H1 (cell line): ENCODE data around the gene SLC26A8. TPM values are rescaled to one million over a fixed set of nuclear protein-coding genes. Genes with fewer than 3 reads are reported as not detected.

Experiments used
- CTCF ChIA-PET: fragments of 300-600 bp; sonication (Branson Sonifier 250); formaldehyde crosslinking; loops from one replicate; lab custom pipeline; 2021; ENCODE audit not compliant: partially characterized antibody; lab: Charles Lee
- POLR2A ChIA-PET: fragments of 300-600 bp; sonication (Branson Sonifier 250); formaldehyde crosslinking; loops from one replicate; lab custom pipeline; 2021; ENCODE audit warnings: inconsistent platforms; ENCODE audit not compliant: partially characterized antibody; lab: Charles Lee
- DNase-seq, 2 experiments: peaks; one replicate each; pipeline versions ENCODE4 v3.0.0 to v3.0.0-alpha.2; 2010 to 2022; ENCODE audit warnings: low spot score in 2 of 2, low read depth in 1 of 2, mixed read lengths in 1 of 2
- FAIRE-seq: peaks from 2 replicates; lab custom pipeline; 2011; peaks lifted over from hg19 to GRCh38; lab: Jason Lieb, UNC
- H2AFZ ChIP-seq: 2 replicates; pipeline ENCODE4 v1.8.1; 2012; ENCODE audit warnings: low read length, inconsistent platforms
- H2AK5ac ChIP-seq: 2 replicates; pipeline ENCODE4 v1.6.1; 2013; ENCODE audit warnings: low read depth, low read length
- H2BK120ac ChIP-seq: replicated peaks from 2 replicates; pipeline ENCODE3; 2013; ENCODE audit warnings: low read depth, low read length, inconsistent platforms
- H2BK12ac ChIP-seq: 2 replicates; pipeline ENCODE4 v1.6.1; 2013; ENCODE audit warnings: low read depth, low read length
- H2BK15ac ChIP-seq: 2 replicates; pipeline ENCODE4 v1.6.1; 2013; ENCODE audit warnings: low read length
- H2BK20ac ChIP-seq: 2 replicates; pipeline ENCODE4 v1.6.1; 2013; ENCODE audit warnings: low read length
- H2BK5ac ChIP-seq: 2 replicates; pipeline ENCODE4 v1.6.1; 2013; ENCODE audit warnings: low read depth, low read length
- H3K14ac ChIP-seq: 2 replicates; pipeline ENCODE4 v1.6.1; 2013; ENCODE audit warnings: inconsistent platforms; ENCODE audit not compliant: insufficient read length
- H3K18ac ChIP-seq: 2 replicates; pipeline ENCODE4 v1.6.1; 2013; ENCODE audit warnings: low read length; ENCODE audit errors: extremely low read depth
- H3K23ac ChIP-seq: 2 replicates; pipeline ENCODE4 v1.6.1; 2013; ENCODE audit warnings: inconsistent platforms; ENCODE audit not compliant: insufficient read length
- H3K23me2 ChIP-seq: 2 replicates; pipeline ENCODE4 v1.6.1; 2013; ENCODE audit warnings: low read depth, low read length
- H3K27ac ChIP-seq: 2 replicates; pipeline ENCODE4 v1.6.1; 2011; ENCODE audit warnings: low read depth, low read length, inconsistent platforms
- H3K27me3 ChIP-seq, 4 experiments: replicated peaks in 1 of 4; 1 replicate in 1 of 4; 2 replicates in 3 of 4; pipeline versions ENCODE4 v1.6.1 to v1.8.1; 2011 to 2013; ENCODE audit warnings: low read length in 3 of 4, mild to moderate bottlenecking in 3 of 4, inconsistent platforms in 2 of 4, mixed read lengths in 2 of 4, moderate library complexity in 1 of 4; ENCODE audit not compliant: control insufficient read depth in 3 of 4, insufficient read depth in 3 of 4; ENCODE audit errors: extremely low read depth in 1 of 4
- H3K36me3 ChIP-seq, 4 experiments: 2 replicates each; pipeline versions ENCODE4 v1.6.1 to v1.8.1; 2011 to 2013; ENCODE audit warnings: mild to moderate bottlenecking in 4 of 4, low read length in 3 of 4, moderate library complexity in 2 of 4, control low read depth in 1 of 4, inconsistent platforms in 1 of 4; ENCODE audit not compliant: insufficient read depth in 4 of 4, control insufficient read depth in 2 of 4
- H3K4ac ChIP-seq: replicated peaks from 2 replicates; pipeline ENCODE3; 2013; ENCODE audit warnings: low read length, low read depth, mixed read lengths, inconsistent platforms; ENCODE audit not compliant: insufficient read length
- H3K4me1 ChIP-seq, 4 experiments: replicated peaks in 1 of 4; 1 replicate in 1 of 4; 2 replicates in 3 of 4; pipeline versions ENCODE4 v1.6.1 to v1.8.1; 2011 to 2013; ENCODE audit warnings: low read length in 3 of 4, inconsistent platforms in 2 of 4, mixed read lengths in 1 of 4; ENCODE audit not compliant: insufficient read depth in 4 of 4, control insufficient read depth in 3 of 4
- H3K4me2 ChIP-seq, 2 experiments: 2 replicates each; pipeline versions ENCODE4 v1.6.1 to v1.8.1; 2011 to 2013; ENCODE audit warnings: low read depth in 2 of 2, low read length in 2 of 2, control low read depth in 1 of 2, inconsistent platforms in 1 of 2, mild to moderate bottlenecking in 1 of 2; ENCODE audit not compliant: insufficient read depth in 1 of 2
- H3K4me3 ChIP-seq, 4 experiments: fragments of 200-600, 300-600 bp in 1 of 4; sonication (generic), shearing (Covaris generic), sonication (Bioruptor Twin) in 1 of 4; 2 replicates each; pipeline versions ENCODE4 v1.5.1 to v1.8.1; 2011 to 2016; ENCODE audit warnings: low read length in 4 of 4, low read depth in 3 of 4, control low read depth in 2 of 4, inconsistent platforms in 2 of 4, mild to moderate bottlenecking in 2 of 4, mixed read lengths in 1 of 4, moderate library complexity in 1 of 4; ENCODE audit not compliant: insufficient read depth in 2 of 4; ENCODE audit errors: extremely low read depth in 1 of 4
- H3K56ac ChIP-seq: replicated peaks from 2 replicates; pipeline ENCODE3; 2013; ENCODE audit warnings: low read depth, mild to moderate bottlenecking, mixed read lengths, low read length, inconsistent platforms; ENCODE audit not compliant: insufficient read length
- H3K79me1 ChIP-seq: 2 replicates; pipeline ENCODE4 v1.6.1; 2013; ENCODE audit warnings: low read depth, low read length, control low read depth
- H3K79me2 ChIP-seq, 2 experiments: 2 replicates each; pipeline versions ENCODE4 v1.6.1 to v1.8.1; 2012 to 2013; ENCODE audit warnings: low read length in 2 of 2, mild to moderate bottlenecking in 2 of 2, inconsistent platforms in 1 of 2; ENCODE audit not compliant: insufficient read depth in 2 of 2, control insufficient read depth in 1 of 2
- H3K9ac ChIP-seq, 4 experiments: replicated peaks in 1 of 4; 1 replicate in 1 of 4; 2 replicates in 3 of 4; pipeline versions ENCODE4 v1.6.1 to v1.8.1; 2011 to 2013; ENCODE audit warnings: low read depth in 3 of 4, low read length in 3 of 4, control low read depth in 2 of 4, mild to moderate bottlenecking in 2 of 4, moderate library complexity in 2 of 4, inconsistent platforms in 1 of 4; ENCODE audit errors: extremely low read depth in 1 of 4
- H3K9me3 ChIP-seq, 2 experiments: 2 replicates each; pipeline versions ENCODE4 v1.6.1 to v1.8.1; 2012 to 2013; ENCODE audit warnings: mild to moderate bottlenecking in 2 of 2, moderate library complexity in 2 of 2, control low read depth in 1 of 2, inconsistent platforms in 1 of 2, low read depth in 1 of 2, low read length in 1 of 2, mixed read lengths in 1 of 2; ENCODE audit not compliant: insufficient read depth in 2 of 2
- H4K20me1 ChIP-seq, 2 experiments: replicated peaks in 1 of 2; 2 replicates each; pipeline versions ENCODE3 to v1.8.1; 2011 to 2013; ENCODE audit warnings: inconsistent platforms in 2 of 2, low read length in 2 of 2, mild to moderate bottlenecking in 1 of 2; ENCODE audit not compliant: insufficient read depth in 2 of 2, control insufficient read depth in 1 of 2
- H4K5ac ChIP-seq: 2 replicates; pipeline ENCODE4 v1.6.1; 2013; ENCODE audit warnings: low read length, low read depth, mixed read lengths, inconsistent platforms; ENCODE audit not compliant: insufficient read length
- H4K8ac ChIP-seq: 2 replicates; pipeline ENCODE4 v1.8.0; 2013; ENCODE audit warnings: mild to moderate bottlenecking, moderate library complexity, low read length, inconsistent platforms; ENCODE audit not compliant: insufficient read depth; ENCODE audit errors: extremely low read depth
- H4K91ac ChIP-seq: replicated peaks from 2 replicates; pipeline ENCODE3; 2013; ENCODE audit warnings: low read length, mixed read lengths, inconsistent platforms; ENCODE audit not compliant: insufficient read length
- BRCA1 ChIP-seq: IDR thresholded peaks from 2 replicates; pipeline ENCODE4 v1.6.1; 2012; ENCODE audit warnings: low read depth, low read length, improper control_type of control experiment
- EZH2 ChIP-seq: fragments of 200-600 bp; sonication (generic); IDR thresholded peaks from 2 replicates; pipeline ENCODE4 v1.7.1; 2012; ENCODE audit warnings: low read depth, mild to moderate bottlenecking, moderate library complexity, low read length, inconsistent platforms; ENCODE audit not compliant: severe bottlenecking
- HDAC2 ChIP-seq, 2 experiments: fragments of 300-600 bp in 1 of 2; sonication (generic) in 1 of 2; IDR thresholded peaks; 2 replicates each; pipeline ENCODE4 v1.6.1; 2011 to 2012; ENCODE audit warnings: low read depth in 2 of 2, low read length in 2 of 2, mild to moderate bottlenecking in 2 of 2, moderate library complexity in 2 of 2, borderline replicate concordance in 1 of 2, inconsistent platforms in 1 of 2
- JUN ChIP-seq: IDR thresholded peaks from 2 replicates; pipeline ENCODE4 v1.6.1; 2011; ENCODE audit warnings: low read depth, mild to moderate bottlenecking, improper control_type of control experiment, low read length
- JUND ChIP-seq: IDR thresholded peaks from 2 replicates; pipeline ENCODE4 v1.6.1; 2011; ENCODE audit warnings: mild to moderate bottlenecking, improper control_type of control experiment, low read length
- KDM5A ChIP-seq: fragments of 200-600 bp; IDR thresholded peaks from 2 replicates; pipeline ENCODE4 v1.7.1; 2012; ENCODE audit warnings: mild to moderate bottlenecking, low read length, inconsistent platforms, mixed read lengths
- NANOG ChIP-seq: IDR thresholded peaks from 2 replicates; pipeline ENCODE4 v1.6.1; 2011; ENCODE audit warnings: low read length, low read depth, mild to moderate bottlenecking, inconsistent platforms; ENCODE audit not compliant: insufficient read depth, poor library complexity, severe bottlenecking
- NRF1 ChIP-seq: IDR thresholded peaks from 2 replicates; pipeline ENCODE4 v1.6.1; 2011; ENCODE audit warnings: mild to moderate bottlenecking, low read depth, low read length, improper control_type of control experiment
- TCF12 ChIP-seq: IDR thresholded peaks from 2 replicates; pipeline ENCODE4 v1.6.1; 2011; ENCODE audit warnings: low read depth, mild to moderate bottlenecking, low read length
- WGBS, 2 experiments: shearing (Covaris generic) in 1 of 2; methylation state at CpG; one replicate each; pipeline versions ENCODE4 v1.1.6 to v1.1.7; 2013 to 2015; ENCODE audit warnings: low lambda C conversion rate in 2 of 2, mixed read lengths in 2 of 2, inconsistent platforms in 1 of 2, low coverage in 1 of 2, missing lambda C conversion rate in 1 of 2; ENCODE audit not compliant: insufficient replicate concordance in 2 of 2, insufficient coverage in 1 of 2, insufficient read length in 1 of 2; ENCODE audit errors: extremely low coverage in 1 of 2, missing lambda C conversion rate in 1 of 2; 5-methylcytosine and 5-hydroxymethylcytosine counted together
- polyA plus RNA-seq, 7 experiments: library from polyadenylated mRNA; depleted of rRNA in 3 of 7; stranded (reverse) in 5 of 7; unstranded in 2 of 7; fragments of >200 nt in 5 of 7; fragments of 200-250 nt in 2 of 7; gene quantifications; 1 replicate in 5 of 7; 2 replicates in 1 of 7; 4 replicates in 1 of 7; pipeline versions ENCODE4 v1.2.1 to v1.2.3, GENCODE V29; 2011 to 2013; ENCODE audit warnings: missing spikeins in 2 of 7, mixed read lengths in 2 of 7
- total RNA-seq: library from RNA; stranded (reverse); fragmentation: NEBNext Ultra II Directional; extraction: Animal tissue kit (Norgen Biotek cat#: 25700); gene quantifications from 2 replicates; pipeline ENCODE4 v1.2.1, GENCODE V29; 2021
- TF ChIP-seq, protein P1 (sequence below): IDR thresholded peaks from 2 replicates; pipeline ENCODE4 v1.6.1; 2012; ENCODE audit warnings: low read length, inconsistent platforms

SLC26A8 gene
- total and polyA plus RNA-seq, 2 of the 8 experiments (the other 6 are each of a cell fraction or from before 2014, with no cell fraction given), result 0.56 to 0.57 TPM

GRCh38 chr6:36069573-36069972 lies 45.1 kb upstream of the SLC26A8 start:
- WGBS, 2 experiments, result 82% methylated on average over 1 of the region's 1 CpG; no CpG with 5 or more reads in 1 of the 2 experiments
- H3K9ac ChIP-seq, result no peak overlapping the region
- CTCF ChIA-PET, result interaction anchor here (2.4 kb wide), 1 partner anchor 25 kb away, joined by 9 read pairs; no protein-coding TSS in a partner anchor
- no peak overlapping the region for H4K8ac ChIP-seq
- no peak overlapping the region for H2BK5ac ChIP-seq
- H3K4me1 ChIP-seq, result no peaks in the 10 kb centered on the region
- H3K27me3 ChIP-seq, result no peaks in the 10 kb centered on the region
- no peak overlapping the region for H2BK12ac ChIP-seq
- FAIRE-seq (no peak), DNase-seq (no peak)
- no peak overlapping the region for H2AK5ac ChIP-seq
- H2BK20ac ChIP-seq, result no peak overlapping the region
- no peak overlapping the region for H3K56ac ChIP-seq
- H3K23ac ChIP-seq, result no peak overlapping the region
- no peak overlapping the region for H3K27ac ChIP-seq
- H3K79me2 ChIP-seq, result peaks cover 0 to 19% of the 10 kb centered on the region in 2 experiments; a peak in 2 of 4 replicates
- POLR2A ChIA-PET, result no interaction called here
- no peak overlapping the region for H3K4me3 ChIP-seq
- peaks cover 0 to 4% of the 10 kb centered on the region in 2 experiments for H4K20me1 ChIP-seq
- no peak overlapping the region for H4K5ac ChIP-seq
- H3K9me3 ChIP-seq, result no peaks in the 10 kb centered on the region
- H3K4ac ChIP-seq, result no peak overlapping the region
- no peak overlapping the region for H2AFZ ChIP-seq
- H3K14ac ChIP-seq, result no peak overlapping the region
- H3K23me2 ChIP-seq, result peaks cover 4% of the 10 kb centered on the region; the same call in 1 of the 2 replicates
- H3K79me1 ChIP-seq, result no peaks in the 10 kb centered on the region
- no peak overlapping the region for H4K91ac ChIP-seq
- no peak overlapping the region for H2BK15ac ChIP-seq
- no peak overlapping the region for H3K18ac ChIP-seq
- H2BK120ac ChIP-seq, result no peak overlapping the region
- H3K36me3 ChIP-seq, result no peaks in the 10 kb centered on the region
- H3K4me2 ChIP-seq, result no peak overlapping the region
- TF ChIP-seq BRCA1, result no peak
- TF ChIP-seq NRF1, result no peak
- TF ChIP-seq, protein P1, sequence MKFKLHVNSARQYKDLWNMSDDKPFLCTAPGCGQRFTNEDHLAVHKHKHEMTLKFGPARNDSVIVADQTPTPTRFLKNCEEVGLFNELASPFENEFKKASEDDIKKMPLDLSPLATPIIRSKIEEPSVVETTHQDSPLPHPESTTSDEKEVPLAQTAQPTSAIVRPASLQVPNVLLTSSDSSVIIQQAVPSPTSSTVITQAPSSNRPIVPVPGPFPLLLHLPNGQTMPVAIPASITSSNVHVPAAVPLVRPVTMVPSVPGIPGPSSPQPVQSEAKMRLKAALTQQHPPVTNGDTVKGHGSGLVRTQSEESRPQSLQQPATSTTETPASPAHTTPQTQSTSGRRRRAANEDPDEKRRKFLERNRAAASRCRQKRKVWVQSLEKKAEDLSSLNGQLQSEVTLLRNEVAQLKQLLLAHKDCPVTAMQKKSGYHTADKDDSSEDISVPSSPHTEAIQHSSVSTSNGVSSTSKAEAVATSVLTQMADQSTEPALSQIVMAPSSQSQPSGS, result no peak
- no peak for TF ChIP-seq NANOG
- TF ChIP-seq KDM5A, result no peak
- no peak for TF ChIP-seq EZH2
- TF ChIP-seq JUN, result no peak
- TF ChIP-seq HDAC2 (IDR thresholded peaks at IDR 0.05; ENCODE audit: borderline replicate concordance in 1 of 2, low read depth in 2 of 2, low read length in 2 of 2), result no peak
- TF ChIP-seq JUND, result no peak
- TF ChIP-seq TCF12, result no peak
